ENCODE results near the gene RPS6KA2.

Gene RPS6KA2

DNA sequence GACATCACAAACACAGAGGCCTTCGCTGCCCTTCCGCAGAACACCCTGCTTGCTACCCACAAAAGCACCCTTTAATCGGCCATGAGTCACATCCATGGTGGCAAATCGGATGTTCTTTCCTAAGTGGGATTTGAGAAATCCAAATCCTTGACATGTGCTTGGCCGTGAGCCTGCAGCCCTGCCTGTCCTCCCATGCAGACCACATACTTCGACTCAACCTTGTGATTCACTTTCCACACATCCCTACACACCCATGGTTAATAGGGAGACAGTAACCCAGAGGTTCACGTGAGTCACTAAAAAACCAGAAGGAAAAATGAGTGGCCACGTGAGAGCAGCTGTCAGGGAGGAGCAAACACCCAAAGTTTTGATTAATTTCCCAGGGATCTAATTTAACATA, 59.9 kb downstream of the RPS6KA2 start:
- DNase-seq = no peak

DNA sequence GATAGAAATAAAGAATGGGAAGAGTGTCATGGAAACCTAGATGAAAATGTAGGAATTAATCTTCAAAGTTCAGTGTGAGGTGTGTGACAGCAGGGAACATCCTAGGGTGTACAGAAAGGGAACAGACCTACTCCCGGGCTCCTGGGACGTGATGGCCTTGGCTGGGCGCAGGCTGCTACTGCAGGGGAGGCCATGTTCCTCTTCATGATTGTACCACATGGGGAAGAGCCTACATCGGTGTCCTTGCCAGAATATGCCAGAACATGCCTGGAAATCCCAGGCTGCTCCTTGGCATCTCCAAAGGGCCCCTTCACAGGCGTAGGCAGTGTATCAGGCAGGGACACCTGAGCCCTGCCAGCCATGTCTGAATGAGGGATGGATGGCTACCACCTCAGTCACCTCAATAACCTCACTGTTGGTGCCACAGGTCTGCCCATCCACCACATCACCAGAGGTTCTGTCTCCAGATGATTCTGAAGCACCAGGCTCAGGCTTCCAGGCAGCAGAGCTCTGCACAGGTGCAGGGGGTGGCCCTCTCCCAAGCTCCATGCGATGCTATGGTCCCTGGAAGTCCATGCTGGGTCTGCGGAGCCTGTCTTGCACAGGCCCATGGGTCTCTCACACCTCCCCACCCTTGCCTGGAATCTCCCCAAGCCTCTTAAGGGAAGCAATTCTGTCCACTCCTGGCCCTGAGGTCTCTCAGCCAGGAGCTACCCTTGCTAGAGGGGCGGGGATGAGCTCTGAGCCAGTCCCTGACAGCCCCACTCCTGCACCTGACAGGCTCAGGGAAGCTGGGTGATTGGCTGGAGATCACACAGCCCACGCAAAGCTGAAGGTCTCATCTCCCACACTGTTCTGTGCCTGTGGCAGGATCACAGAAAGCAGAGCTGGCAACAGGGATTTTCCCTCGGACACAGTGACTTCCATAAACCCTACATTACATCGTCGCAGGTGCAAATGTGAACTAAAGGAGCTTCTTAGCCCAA, 60.7 kb downstream of the RPS6KA2 start:
- no peak for DNase-seq

GRCh38 chr6:166565084-166565967, 61.7 kb downstream of the RPS6KA2 start:
- no peak for DNase-seq

GRCh38 chr6:166563805-166564204, 63.2 kb downstream of the RPS6KA2 start:
- no peak for DNase-seq

- no peak for DNase-seq
These were observed 63.9 kb downstream of the RPS6KA2 start for GRCh38 chr6:166563200-166563599.

GRCh38 chr6:166562726-166563125, 64.3 kb downstream of the RPS6KA2 start:
- no peak for DNase-seq

DNA sequence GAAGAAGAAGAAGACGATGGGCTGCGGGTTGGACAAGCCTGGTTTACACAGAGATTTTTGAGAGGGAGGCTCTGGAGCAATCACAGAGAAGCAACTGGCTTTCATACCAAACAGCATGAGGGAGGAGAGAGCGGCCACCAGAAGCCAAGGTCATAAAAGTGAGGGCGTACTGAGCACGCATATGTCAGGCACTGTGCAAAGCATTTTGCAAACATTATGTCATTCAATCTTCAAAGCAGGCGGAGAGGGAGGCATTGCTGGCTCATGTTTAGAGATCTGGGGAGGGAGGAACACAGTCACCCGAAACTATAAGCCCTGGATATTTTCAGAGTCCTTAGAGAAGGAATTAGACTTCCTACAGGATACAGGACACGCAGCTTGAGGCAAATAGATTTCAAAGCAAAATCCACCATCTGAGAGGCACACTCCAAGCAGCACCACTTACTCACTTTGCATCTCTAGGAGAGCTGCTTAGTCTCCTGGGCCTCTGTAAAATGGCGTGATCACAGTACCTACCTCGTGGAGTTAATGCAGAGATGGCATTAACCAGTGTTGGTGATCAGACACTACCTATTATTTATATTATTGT, 65.2 kb downstream of the RPS6KA2 start:
- DNase-seq = no peak

DNA sequence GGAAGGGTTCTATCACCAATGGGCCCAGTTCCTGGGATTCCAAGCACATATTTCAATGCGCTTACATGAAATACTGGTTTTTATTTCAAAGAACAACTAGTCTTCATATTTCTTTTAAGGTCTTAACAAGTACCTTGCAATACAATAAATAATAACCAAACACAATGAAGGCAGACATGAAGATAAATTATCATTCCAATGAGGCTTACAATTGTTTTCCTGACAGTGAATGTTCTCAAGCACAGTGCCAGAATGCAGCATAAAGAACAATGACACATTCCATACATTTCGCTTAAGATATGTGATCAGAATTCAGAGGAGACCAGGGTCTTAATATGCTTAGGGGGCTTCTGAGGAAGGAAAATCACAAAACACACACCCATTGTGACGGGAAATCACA, 66.8 kb downstream of the RPS6KA2 start:
- DNase-seq = no peak

DNA sequence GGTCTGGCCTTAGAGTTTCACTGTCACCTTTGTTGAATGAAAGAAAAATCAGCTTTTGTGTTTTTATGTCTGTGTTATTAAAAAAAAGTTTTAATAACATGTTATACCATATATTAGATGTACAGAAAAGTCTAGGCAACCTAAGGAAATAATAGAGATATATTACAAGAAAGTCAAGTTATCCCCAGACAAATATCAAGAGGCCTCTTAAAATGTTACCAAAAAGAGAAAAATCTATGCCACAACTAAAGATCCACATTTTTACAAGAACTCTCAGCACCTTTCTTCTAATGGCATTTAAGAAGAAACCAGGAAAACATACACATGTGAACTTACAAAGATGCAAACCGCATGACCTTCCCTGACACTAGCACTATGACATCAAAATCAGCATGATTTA, 67.4 kb downstream of the RPS6KA2 start:
- no peak for DNase-seq

DNA sequence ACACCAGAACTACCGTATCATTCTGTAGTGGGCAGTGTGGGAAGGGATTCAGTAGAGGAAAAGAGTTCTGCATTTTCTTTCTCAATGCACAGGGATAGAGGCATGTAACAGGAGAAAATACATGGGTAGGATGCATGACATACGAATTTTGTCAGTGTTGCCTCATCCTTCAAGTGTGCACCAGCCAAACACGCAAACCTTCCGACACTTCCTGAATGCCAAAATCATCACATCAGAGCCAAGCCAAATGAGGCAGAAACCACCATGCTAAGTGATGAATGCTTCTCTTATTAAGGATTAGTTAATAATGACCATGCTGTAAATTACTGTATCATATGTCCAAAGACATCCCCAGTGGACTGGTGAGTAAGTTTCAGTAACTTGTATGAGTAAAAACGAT, 67.8 kb downstream of the RPS6KA2 start:
- DNase-seq = no peak

DNA sequence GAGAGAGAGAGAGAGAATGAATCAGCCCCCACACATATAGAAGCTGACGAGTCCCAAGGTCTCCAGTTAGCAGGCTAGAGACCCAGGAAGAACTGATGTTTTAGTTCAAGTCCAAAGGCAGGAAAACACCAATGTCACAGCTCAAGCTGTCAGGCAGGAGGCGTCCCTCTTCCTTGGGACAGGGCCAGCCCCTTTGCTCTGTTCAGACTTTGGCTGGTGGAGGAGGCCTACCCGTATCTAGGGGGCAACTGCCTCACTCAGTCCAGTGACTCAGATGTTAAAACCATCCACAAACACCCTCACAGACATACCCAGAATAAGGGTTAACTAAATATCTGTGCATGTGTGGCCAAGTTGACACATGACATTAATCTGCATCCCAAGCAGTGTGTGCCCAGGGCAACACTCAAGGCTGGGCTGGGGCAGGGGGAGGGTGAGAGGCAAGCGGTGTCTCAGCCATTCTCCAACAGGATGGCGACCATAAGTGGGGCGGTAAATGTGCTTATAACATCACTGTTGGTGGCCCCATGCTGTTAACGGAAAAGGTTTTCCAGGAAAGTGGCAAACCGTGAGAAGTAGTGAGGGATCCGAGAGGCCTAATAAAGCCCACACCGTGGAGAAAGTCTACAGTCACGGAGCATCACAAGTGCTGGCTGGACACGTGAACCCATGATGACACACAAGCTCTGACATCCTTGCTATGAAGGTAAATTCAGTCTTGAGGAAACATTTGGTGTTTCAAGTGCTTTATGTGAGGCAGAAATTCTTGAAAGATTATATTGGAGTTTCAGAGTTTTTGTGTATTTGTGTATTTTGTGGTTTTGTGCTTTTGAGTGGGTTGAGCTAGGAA, 68.7 kb downstream of the RPS6KA2 start:
- no peak for DNase-seq

DNA sequence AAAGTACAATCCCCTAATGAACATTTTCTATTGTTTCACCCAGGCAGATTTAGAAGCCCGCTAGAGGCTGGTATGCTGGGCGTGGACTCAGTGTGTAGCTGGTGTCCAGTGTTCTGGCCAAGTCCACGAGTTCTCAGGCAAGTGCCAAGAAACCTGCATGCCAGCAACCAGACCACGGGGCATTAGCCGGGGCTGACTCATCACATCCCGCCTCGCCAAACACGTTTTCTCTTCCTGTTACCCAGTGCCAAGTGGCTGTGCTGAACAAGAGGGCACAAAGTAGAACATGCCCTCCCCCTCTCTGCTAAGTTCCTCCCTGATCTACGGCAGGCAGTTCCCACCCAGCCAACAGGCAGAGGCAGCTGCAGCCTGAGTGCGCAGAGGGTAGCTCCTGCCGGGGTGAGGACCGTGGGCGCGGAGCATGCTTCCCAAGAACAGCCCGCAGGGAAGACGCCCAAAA, 70.2 kb downstream of the RPS6KA2 start:
- no peak for DNase-seq

DNA sequence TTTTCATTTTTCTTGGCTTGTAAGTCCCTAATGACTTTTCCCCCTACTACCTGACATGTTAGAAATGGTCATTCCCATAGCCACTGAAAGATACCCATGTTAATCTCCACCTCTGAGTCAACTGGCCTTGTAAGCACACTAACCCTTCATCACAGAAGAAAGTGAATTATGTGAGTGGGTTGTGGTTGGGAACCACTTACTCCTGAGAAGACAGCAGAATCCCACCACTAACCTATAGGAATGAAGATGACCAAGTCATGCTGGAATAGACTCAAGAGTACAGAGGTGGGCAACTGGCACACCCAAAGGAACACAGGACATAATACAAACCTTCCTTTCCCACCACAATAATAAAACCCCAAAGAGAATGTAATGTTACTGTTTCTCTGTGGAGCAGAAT, 70.7 kb downstream of the RPS6KA2 start:
- no peak for DNase-seq

- DNase-seq = no peak
These were observed 72.0 kb downstream of the RPS6KA2 start for GRCh38 chr6:166555086-166555485.

DNA sequence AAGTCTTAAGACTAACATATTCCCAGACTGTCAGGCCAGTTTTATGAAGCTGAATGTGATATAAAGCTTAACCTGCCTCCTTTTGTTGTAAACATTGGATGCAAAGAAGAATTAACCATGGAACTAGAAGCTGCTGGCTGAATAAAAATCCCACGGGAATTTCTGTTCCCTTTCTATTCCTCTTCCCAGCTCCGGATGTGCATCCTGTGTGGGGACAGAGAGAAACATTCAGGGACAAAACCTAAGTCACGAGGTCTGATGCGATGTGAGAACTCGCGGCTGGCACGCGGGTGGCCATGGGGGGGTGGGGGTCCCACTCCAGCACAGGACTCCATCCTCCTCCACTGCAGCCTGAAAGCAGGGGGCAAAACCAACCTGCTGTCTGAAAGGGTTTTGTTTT, 72.7 kb downstream of the RPS6KA2 start:
- no peak for DNase-seq

DNA sequence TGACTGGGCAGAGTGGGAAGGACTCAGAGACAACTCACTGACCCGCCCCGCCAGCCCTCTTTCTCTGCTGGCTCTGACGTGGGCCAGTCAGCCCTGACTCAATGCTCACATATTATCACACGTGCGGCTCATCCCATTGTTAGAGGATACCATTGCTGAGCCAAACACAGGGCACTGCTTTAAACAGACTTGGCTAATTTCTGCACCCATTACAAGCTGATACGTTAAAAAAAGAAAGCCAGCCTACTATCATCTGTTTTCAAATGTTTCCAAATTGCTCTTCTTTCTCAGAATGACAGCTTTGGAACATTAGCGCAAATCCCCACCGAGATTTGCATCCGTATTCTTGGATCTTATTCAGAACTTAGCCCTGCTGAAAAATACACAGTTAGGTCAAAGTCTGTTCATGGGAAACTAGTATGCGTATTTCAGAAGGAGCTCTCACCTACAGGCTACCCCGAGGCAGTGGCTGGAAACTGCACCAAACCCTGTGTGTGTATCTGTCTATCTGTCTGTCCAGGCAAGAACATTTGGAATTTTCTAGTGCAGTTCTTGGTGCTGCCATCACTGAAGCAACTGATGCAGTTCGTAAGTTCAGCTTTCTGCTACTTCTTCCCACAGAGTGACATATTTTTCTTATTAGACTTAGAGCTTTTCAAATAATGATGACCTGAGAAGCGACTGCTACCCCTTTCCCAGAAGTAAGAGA, 73.3 kb downstream of the RPS6KA2 start:
- no peak for DNase-seq

GRCh38 chr6:166552600-166552999, 74.5 kb downstream of the RPS6KA2 start:
- no peak for DNase-seq

DNA sequence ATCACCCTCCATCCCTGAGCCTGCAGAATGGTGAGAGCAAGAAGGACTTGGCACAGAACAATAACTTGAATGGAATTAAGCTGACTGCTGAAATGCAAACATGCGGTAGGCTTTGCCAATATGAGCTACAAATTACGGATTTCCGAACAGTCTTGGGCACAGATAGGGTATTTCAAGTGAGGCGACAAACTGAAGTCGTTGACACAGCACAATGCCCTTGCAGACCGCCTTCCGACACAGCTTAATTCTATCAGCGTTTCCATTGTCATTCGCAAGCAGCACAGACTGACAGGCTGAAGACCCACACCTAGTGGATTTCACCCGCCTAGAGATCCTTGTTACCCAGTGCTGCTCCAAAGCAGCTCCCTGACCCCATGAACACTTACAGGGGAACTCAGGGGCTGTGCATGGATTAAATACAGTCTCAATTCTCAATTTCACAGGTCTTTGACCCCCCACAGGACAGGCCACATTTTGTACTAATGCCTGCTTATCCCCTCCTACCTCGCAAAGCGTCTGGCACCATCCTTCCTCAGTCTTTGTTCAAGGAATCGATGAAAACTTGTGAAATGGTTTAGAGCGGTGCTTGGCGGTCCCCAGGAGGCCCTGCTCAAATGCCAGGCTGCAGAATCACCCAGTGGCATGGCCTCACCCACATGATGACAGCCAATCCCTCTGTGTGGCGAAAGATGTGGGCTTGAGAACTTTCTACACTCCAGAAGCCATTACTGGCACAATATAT, 75.1 kb downstream of the RPS6KA2 start:
- DNase-seq = no peak

DNA sequence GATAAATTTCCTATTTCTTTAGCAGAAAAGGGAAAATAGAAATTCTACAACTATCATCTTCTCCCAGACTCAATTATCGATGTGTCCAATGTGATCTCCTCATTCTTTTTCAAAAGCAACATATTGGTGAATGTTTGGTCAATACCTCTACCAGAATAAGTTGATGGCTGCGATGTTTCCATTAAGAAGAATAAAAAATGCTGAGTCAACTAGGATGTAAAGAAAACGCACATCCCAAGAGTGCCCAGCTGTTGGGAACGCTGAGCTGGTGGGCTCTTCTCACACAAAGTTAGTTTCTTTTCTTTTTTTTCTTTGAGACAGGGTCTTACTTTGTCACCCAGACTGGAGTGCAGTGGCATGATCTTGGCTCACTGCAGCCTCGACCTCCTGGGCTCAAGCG, 80.4 kb downstream of the RPS6KA2 start:
- DNase-seq = no peak

DNA sequence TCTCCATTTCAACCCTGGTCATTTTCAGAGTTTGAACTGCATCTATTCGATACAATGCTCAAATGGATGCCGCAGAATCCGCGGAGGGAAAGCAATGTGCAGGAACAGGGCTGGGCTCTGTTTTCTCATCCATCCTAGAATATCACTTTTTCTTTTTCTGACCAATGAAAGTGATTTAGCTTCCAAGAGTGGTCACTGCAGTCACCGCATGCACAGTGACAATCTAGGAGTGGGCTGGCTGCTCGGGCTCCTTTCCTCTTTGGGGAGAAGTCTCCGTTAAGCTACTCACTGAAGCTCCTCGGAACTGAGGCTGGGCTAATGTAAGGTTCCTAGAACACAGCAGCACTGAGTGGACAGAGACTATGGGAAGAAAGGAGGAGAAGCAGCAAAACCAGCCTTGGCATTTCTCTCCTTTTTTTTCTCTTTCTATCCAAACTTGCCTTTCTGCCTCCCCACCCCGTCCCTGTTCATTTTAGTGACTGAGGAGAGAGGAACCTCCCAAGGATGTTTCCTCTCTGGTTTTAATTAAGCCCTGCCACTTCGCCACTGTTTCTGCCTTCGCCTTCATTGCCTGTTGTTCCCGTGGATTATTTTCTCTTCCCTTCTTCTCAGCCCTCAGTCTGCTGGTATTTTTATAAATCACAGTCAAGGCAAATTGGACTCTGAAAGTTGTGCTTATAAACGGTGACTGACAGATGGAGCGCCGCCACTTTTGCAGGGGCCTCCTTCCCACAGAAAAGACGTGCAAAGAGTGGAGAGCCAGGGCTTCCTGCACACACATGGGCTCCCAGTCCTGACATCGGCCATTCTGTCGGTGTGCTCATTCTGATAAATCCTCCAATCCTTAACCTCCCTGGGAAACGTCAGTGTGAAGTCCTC, 81.7 kb downstream of the RPS6KA2 start:
- DNase-seq = no peak
